Measurements from ENCODE around the gene SHOX.
"Not testable (repeated sequence)": the region's sequence is repeated elsewhere in the genome, so short reads cannot be mapped to it uniquely, and the experiment has no call there.

The SHOX gene

GRCh38 chrX:630612-631496 lies at the start of gene SHOX:
Gene SHOX, plus strand, starts transcription at chrX:630791. Its CDS starts 107 bp downstream, at chrX:630898.
- no peak for DNase-seq

GRCh38 chrX:581066-581465 lies 49.5 kb upstream of the SHOX start:
- DNase-seq: no peak

GRCh38 chrX:581720-582298 lies 48.8 kb upstream of the SHOX start:
- DNase-seq: no peak

- DNase-seq: no peak
Observed at GRCh38 chrX:584572-584971, 46.0 kb upstream of the SHOX start.

GRCh38 chrX:585115-585808 lies 45.3 kb upstream of the SHOX start:
- DNase-seq: no peak

- DNase-seq: no peak
Observed at GRCh38 chrX:586351-586750, 44.2 kb upstream of the SHOX start.

- not testable (repeated sequence) for DNase-seq
Observed at GRCh38 chrX:589261-589660, 41.3 kb upstream of the SHOX start.

GRCh38 chrX:590693-591404 lies 39.7 kb upstream of the SHOX start:
- no peak for DNase-seq

GRCh38 chrX:599837-600715 lies 30.5 kb upstream of the SHOX start:
- no peak for DNase-seq

- not testable (repeated sequence) for DNase-seq
Observed at GRCh38 chrX:603029-603428, 27.6 kb upstream of the SHOX start.

- not testable (repeated sequence) for DNase-seq
Observed at GRCh38 chrX:604616-605015, 26.0 kb upstream of the SHOX start.

GRCh38 chrX:608088-608487 lies 22.5 kb upstream of the SHOX start:
- DNase-seq: not testable (repeated sequence)

GRCh38 chrX:614136-614535 lies 16.5 kb upstream of the SHOX start:
- no peak for DNase-seq

GRCh38 chrX:617401-617800 lies 13.2 kb upstream of the SHOX start:
- DNase-seq: no peak

GRCh38 chrX:617891-618290 lies 12.7 kb upstream of the SHOX start:
- no peak for DNase-seq

- DNase-seq: not testable (repeated sequence)
Observed at GRCh38 chrX:618304-618703, 12.3 kb upstream of the SHOX start.

GRCh38 chrX:618761-619450 lies 11.7 kb upstream of the SHOX start:
- no peak for DNase-seq

GRCh38 chrX:619451-619811 lies 11.2 kb upstream of the SHOX start:
- DNase-seq: no peak

GRCh38 chrX:619812-620531 lies 10.6 kb upstream of the SHOX start:
- DNase-seq: no peak

- DNase-seq: no peak
Observed at GRCh38 chrX:621705-622503, 8.7 kb upstream of the SHOX start.
